ENCODE data around the gene SLCO3A1. TPM values are rescaled to one million over a fixed set of nuclear protein-coding genes. Genes with fewer than 3 reads are reported as not detected.

The SLCO3A1 gene
- total RNA-seq, 1 donor from 2014 or later: 36.4 TPM

DNA sequence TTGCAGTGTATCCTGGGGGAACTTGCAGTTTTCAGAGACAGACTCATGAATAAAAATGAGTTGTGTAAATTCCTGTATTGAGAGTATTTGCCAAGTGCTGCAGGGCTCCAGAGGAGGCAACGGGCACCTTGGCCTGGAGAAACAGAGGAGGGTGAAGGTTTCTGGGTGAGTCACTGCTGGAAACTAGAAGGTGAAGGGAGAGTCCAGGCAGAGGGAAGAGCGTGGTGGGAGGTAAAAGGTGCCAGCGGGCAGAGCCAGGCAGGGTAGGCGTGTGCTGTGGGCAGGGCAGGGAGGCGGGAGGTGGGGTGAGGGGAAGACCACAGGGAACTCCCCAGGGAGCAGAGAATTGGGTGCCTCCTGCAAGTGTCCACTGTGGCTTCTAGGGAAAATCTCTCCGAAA is 120.8 kb downstream of the SLCO3A1 start:
- intact Hi-C loops (cut with DNase I): no loop called here
- no peak for ATAC-seq
- no peak for DNase-seq (ENCODE audit: low spot score)

DNA sequence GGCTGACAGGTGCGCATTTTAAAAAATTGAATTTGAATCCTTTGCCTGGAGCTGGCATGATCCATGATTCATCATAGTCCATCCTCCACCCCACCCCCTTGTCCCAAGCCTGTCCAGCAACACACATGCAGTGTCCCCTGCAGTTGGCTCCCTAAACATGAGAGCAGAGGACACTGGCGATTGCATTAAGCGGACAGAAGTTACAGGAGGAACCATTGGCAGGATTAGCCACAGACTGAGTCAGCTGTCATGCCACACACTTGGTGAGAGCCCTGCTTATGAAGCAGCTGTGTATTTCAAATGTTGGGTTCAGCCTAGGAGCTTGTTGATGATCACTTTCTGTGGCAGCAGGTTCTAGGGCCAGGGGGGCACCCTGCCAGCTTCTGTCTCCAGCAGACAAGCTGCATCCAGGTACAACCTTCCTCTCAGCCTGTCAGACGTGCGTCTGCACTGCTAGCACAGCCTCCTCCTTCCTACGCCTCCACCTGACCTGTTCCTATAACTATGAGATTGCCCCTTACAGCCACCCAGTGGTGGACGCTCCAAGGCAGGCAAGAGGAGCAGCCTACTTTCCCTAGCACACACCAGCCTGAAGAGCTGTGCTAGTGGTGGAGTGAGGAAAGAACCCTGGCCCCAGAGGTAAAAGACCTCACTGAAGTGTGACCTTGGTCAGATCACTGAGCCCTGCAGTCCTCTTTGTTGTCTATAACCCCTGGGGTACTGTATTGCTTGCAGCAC is 121.9 kb downstream of the SLCO3A1 start:
- ATAC-seq (no peak), DNase-seq (ENCODE audit: low spot score) (no peak)
- intact Hi-C loops (cut with DNase I): no loop called here

DNA sequence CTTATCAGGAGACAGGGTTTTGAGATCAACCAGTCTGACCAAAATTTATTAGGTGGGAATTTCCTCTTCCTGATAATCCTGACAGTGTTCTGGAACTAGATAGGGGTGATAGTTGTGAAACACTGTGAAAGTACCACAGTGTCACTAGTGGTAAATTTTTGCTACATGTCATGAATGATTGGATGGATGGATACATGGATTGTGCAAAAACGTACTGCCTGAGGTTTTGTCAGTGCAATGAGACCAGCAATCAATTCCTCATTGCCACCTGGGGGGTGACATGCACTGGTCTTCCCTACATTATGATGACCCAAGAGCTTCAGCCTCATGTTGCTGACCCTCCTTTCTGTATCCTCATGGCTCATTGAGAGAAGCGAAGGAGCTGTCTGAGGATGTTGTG is 123.5 kb downstream of the SLCO3A1 start:
- ATAC-seq: no peak

DNA sequence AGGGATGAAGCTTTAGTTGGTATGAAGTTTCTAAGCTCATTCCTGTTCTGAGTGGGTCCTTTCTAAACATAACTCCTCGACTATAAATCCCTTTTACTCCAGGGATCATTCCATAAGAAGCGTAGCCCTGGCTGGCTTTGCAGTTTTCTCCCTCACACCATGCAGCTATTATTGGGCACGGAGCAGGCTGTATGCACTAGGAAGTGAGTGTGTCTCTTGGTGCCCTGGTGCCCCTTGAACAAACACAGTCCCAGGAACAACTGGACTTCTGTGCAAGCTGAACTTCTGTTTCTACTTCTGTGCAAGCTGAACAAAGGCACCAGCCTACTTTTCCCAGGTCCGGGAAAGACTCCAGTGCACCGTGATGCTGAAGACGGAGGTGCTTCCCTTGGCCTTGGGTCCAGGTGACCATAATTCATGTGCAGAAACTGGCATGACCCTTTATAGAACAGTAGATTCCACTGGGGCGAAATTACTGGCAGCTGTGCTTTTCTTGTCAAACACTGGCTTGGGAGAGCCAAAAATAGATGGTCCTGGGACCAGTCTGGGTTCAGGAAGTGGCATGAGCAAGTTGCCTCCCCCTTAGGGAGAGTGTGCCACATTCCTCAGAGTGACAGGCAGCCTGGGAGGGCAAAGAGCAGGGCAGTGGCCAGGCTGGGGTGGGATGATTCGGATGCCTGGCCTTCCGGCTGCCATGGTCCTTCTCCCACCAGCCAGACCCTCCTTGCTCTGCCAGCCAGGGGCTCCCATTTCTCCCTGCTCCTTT is 127.2 kb downstream of the SLCO3A1 start:
- intact Hi-C loops (cut with DNase I): no loop called here
- no peak for DNase-seq (ENCODE audit: low spot score)
- no peak for ATAC-seq

More for the DNA sequence above, 123.5 kb downstream of the SLCO3A1 start:
- no peak for DNase-seq (ENCODE audit: low spot score)
- intact Hi-C loops (cut with DNase I): no loop called here

DNA sequence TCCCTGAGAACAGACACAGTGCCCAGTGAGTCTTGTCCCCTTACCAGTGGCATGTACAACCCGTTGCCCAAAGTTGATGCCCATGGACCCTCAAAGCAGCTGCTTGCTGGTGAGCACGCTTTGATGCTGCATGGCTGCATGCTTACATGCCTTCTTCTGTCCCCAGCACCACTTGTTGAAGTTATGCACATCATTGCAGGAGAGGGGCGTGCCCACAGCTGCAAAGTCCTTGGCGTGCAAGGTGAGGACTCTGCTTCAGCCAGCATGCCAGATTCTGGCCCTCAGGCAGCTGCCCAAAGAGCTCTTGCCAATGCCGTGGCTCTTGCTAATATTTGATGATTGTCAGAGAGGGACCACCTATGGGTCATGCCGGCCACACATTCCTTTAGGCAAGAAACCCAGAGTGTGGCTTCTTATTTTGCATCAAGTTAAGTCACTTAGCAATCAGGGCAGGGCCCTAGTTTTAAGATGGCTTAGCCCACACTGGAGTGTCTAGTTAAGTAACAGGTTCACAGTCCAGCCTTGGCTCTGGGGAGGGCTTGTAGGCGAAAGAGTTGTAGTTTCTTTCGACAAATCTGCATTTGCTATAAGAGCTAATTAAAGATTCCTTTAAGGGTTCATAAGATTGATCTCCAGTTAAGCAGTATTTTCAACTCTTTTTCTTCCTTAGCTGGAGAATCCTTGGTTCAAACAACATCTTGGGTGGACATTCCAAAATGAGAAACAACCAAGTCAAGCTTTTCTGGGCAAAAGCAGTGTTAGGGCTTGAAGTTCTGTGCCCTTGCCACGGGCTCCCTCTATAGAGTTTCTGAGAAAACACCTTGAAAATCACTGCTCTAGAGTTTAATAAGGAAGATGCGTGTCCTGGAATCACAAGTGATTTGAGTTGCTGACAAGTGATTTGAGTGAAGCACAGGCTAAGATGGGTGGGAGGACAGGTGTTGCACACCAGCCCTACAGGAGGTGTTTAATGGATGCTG is 128.6 kb downstream of the SLCO3A1 start:
- intact Hi-C loops (cut with DNase I): no loop called here
- DNase-seq (ENCODE audit: low spot score) (no peak), ATAC-seq (no peak)

DNA sequence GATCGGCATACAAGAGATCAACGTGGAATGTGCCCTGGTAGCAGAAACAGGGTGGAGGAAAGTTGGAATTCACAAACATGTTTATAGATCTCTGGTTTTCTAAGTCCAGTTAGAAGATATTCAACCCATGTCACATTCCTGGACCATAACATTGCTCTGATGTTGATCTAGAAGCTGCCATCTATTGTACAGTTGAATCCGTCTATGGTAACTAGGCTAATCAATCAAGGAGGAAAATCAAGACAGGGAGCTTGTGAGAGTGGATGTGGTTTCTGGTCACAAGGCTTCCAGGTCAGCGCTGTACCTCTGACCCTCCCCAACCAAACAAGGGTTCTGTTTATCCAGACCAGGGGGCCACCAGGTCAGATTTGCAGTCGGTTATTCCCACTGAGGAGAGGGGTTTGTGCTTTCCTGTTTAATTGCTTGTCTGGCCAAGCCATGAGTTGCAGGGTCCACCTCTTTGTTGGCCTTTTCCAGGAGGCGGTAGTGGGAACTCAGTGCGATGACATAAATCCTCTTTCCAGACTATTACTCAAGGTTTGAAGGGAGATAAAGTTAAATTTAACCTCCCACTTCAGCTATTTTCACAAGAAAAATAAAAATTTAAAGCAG is 130.3 kb downstream of the SLCO3A1 start:
- no peak for ATAC-seq
- intact Hi-C loops (cut with DNase I): no loop called here
- DNase-seq (ENCODE audit: low spot score): no peak

DNA sequence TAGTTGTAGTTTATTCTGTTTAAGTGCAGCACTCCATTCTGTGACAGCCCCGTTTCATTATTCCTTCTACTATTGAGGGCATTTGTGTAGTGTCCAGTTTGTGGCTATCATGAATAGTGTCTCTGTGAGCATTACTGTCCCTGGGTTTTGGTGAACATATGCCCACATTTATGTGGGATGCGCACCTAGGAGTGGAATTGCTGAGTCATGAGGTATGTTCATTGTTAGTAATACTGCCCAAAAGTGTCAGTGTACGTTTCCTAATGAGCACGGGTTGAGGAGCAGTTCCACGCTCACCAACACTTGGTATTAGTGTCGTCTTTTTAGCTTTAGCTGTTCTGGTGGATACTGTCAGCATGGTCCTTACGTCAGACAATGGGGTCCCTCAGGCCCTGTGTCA is 131.8 kb downstream of the SLCO3A1 start:
- intact Hi-C loops (cut with DNase I): loop anchor here (5.0 kb wide), 1 partner anchor 1762 kb away; no protein-coding TSS in a partner anchor
- DNase-seq (ENCODE audit: low spot score) (no peak), ATAC-seq (no peak)

DNA sequence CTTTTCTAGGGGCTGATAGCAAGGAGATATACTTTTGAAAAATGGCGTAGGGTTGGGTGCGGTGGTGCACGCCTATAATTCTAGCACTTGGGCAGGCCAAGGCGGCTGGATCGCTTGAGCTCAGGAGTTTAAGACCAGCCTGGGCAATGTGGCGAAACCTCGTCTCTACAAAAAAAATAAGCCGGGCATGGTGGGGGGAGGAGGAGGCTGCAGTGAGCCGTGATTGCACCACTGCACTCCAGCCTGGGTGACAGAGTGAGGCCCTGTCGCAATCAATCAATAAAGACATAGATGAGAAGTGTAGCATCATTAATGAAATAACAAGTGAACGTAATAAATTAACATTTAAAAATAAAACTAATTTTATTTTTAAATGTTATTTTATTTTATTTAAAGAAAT is 134.6 kb downstream of the SLCO3A1 start:
- no peak for DNase-seq (ENCODE audit: low spot score)

DNA sequence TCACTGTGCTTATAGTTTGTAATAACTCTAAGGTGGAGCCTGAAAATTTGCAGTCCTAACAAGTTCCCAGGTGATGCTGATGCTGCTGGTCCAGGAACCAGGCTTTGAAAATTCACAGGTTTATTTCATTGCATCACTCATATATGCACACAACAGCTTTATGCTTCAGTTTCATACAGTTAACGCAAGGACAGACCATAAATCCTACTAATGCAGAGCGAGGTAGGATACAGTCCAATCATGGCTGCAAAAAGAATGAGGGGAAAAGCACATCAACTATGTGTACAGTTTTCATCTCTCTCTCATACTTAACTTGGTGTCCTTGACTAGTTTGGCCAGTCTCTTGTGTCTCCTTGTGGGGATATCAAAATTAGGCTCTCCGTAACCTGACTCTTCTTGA is 135.1 kb downstream of the SLCO3A1 start:
- DNase-seq (ENCODE audit: low spot score) (no peak), ATAC-seq (no peak)
- intact Hi-C loops (cut with DNase I): loop anchor here (5.0 kb wide), 1 partner anchor 1759 kb away; no protein-coding TSS in a partner anchor

More for the DNA sequence above, 134.6 kb downstream of the SLCO3A1 start:
- intact Hi-C loops (cut with DNase I): loop anchor here (5.0 kb wide), 1 partner anchor 1759 kb away; no protein-coding TSS in a partner anchor
- ATAC-seq: no peak

DNA sequence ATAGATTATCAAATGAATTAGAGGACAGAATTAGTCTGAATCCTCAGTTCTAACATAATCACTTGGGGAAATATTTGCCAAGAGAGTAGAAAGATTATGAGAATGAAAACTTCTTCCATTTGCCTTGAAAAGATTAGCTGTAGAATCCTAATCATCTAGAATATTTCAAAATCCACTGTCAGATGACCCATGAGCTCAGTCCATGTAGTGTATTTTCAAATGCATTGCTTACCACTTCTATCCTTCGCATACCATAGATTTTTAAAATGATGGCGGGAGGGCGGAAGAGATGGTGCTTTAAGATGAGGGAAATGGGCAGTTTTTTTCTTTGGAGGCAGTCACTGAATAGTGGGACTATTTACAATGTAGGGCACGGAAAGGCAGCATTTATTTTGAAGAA is 136.3 kb downstream of the SLCO3A1 start:
- intact Hi-C loops (cut with DNase I): loop anchor here (5.0 kb wide), 1 partner anchor 1757 kb away; no protein-coding TSS in a partner anchor
- no peak for DNase-seq (ENCODE audit: low spot score)
- no peak for ATAC-seq

DNA sequence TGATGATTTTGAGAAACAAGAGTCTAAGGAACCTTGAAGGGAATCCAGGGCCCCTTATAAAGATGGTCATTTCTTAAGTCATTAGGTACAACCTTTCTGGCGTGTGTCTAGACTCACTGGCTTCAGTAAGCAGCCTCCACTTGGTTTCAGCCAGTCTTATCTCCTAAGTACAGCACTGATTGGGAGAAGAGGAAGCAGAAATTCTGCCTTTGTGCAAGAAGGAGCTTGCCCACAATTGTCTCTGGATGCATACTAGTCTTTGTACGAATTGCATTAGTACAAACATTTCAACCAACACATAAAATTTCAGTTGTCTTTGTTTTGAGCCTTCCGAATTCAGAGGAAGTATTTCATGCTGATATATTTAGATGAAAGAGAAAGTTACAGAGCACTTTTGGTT is 139.4 kb downstream of the SLCO3A1 start:
- ATAC-seq (no peak), DNase-seq (ENCODE audit: low spot score) (no peak)
- intact Hi-C loops (cut with DNase I): no loop called here

DNA sequence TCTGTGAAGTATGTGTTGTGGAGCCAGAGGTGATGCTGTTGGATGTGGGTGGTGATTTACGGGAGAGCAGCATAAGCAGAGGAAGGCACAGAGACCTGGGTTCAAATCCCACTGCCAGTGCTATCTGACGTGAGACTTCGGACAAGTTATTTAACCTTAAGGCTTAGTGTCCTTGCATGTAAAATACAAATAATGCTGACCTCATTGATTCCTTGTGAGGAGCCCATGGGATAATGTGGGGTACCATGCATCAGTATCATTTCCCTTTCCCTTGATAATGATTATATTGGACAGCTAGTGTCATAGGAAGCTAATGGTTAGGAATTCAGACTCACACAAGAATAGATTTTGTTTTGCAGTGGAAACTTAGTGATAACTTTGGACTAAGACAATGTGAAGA is 141.6 kb downstream of the SLCO3A1 start:
- intact Hi-C loops (cut with DNase I): no loop called here
- no peak for ATAC-seq
- DNase-seq (ENCODE audit: low spot score): no peak

DNA sequence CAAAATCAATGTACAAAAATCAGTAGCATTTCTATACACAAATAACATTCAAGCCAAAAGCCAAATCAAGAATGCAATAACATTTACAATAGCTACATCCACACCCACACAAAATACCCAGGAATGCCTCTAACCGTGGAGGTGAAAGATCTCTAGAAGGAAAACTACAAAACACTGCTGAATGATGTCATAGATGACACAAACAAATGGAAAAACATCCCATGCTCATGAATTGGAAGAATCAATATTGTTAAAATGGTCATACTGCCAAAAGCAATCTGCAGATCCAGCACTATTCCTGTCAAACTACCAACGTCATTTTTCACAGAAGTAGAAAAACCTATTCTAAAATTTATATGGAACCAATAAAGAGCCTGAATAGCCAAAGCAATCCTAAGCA is 143.7 kb downstream of the SLCO3A1 start:
- DNase-seq (ENCODE audit: low spot score): no peak
- intact Hi-C loops (cut with DNase I): no loop called here
- no peak for ATAC-seq

DNA sequence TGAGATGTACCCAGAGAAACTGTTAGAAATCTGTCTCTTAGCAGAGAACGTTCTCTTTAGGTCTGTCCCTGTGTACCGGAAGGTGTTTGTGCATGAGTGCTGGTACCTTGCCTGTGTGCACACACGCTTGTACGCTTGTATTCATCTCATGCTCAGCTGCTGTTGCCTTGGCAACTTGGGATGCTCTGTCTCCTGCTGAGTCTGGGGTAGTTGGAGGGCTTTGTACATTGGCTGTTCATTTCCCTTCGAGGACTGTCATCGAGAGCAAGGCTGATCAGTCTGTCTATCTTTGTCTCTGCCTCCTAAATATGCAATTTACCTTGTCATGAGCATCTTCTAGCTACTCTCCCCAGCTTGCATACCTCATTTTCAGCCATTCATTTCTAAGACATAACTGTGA is 147.2 kb downstream of the SLCO3A1 start:
- intact Hi-C loops (cut with DNase I): no loop called here
- DNase-seq (ENCODE audit: low spot score) (no peak), ATAC-seq (no peak)

DNA sequence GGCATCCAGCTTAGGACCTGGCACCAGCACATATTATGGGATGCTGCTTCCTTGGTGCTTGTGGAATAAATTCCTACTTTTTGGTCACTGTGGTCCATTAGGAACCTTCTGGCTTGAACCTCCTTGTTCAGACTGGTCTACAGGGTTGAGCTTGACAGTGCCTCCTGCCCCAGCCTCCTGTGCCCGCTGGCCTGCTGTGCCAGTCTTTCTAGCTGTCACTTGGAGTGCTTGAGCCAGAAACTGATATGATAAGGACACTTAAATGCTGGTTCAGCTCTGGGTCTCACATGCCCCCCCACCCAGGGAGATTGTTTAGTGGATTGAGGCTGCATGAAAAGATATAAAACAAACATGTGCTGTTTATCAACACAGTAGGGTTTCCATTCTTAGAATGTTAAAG is 147.8 kb downstream of the SLCO3A1 start:
- DNase-seq (ENCODE audit: low spot score): no peak
- intact Hi-C loops (cut with DNase I): no loop called here
- no peak for ATAC-seq

DNA sequence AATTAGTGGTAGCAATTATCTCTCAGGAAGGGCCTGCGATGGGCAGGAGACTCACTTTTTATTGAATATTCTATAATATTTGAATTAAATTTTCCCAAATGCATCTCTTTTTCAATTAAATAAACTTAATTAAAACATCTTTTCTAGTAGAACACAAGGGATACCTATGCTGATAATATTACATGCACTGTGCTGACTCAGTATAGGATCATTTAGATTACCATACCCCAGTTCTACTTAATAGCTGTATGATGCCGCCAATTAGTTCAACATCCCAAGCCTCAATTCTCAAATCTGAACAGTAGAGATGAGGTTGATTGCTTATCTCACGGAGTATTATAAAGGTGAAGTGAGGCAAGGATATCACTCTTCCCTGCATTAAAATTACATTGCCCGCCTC is 149.2 kb downstream of the SLCO3A1 start:
- ATAC-seq (no peak), DNase-seq (ENCODE audit: low spot score) (no peak)
- intact Hi-C loops (cut with DNase I): no loop called here

DNA sequence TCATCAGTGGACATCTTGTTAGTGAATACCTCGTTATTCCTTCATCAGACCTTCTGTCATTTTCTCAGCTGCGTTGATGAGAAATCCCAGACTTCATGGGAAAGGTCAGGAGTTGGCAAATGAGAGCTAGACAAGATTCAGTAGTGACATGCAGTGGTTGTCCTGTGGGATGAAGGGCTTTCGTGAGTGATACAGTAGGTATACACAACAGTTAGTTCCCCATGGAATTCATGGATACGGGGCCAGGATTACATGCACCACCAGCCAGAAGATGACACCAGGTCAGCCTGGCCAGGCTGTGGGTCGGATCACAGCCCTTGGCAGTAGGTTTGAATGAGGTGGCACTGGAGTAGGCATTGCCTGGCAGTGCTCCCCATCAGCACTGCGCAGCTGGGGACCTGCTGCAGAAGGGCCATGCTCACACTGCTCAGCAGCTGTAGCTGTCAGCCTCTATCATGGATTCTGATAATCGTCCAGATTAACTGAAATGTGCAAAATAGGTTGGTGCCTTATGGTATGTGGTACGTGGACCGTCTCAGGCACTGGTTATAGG is 150.1 kb downstream of the SLCO3A1 start:
- DNase-seq (ENCODE audit: low spot score): no peak
- intact Hi-C loops (cut with DNase I): no loop called here
- no peak for ATAC-seq

DNA sequence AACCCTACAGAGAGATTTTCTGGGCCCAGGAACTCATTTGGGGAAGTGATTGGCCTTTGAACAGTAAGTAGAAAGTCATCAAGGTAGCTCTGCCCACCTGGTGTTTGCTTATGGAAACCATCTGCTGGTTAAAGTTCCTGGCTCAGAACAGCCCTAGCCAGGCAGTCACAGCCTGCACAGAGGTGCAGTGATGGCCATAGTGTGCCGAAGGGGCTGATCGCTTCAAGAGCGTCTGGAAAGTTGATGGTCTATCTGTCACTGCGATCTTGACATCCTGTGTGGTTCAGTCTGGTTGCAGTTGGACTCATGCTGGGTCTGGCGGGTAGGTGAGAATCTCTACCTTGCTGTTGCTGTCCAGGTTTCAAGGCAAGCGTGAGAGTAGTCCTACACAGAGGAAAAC is 151.6 kb downstream of the SLCO3A1 start:
- intact Hi-C loops (cut with DNase I): no loop called here
- DNase-seq (ENCODE audit: low spot score) (no peak), ATAC-seq (no peak)
